GM18861 (cell line): Measurements from ENCODE around the gene ATP1B1.

ENCODE experiments used
- ATAC-seq: cut with Tn5 transposase; IDR thresholded peaks from one replicate; pipeline ENCODE4 v1.9.1; 2021; ENCODE audit not compliant: unreplicated experiment

ATP1B1 gene

GRCh38 chr1:169180174-169180573 is 73.7 kb downstream of the ATP1B1 start:
- no peak for ATAC-seq
